Activated CD4-positive, alpha-beta T cell treated with anti-CD3 and anti-CD28 coated beads, Interleukin-2, amount 50 U/mL, for 24 hours (primary cell): Measurements from ENCODE around the gene APIP.
"Not testable (repeated sequence)": the region's sequence is repeated elsewhere in the genome, so short reads cannot be mapped to it uniquely, and the experiment has no call there.

ENCODE experiments used
- DNase-seq, 2 donors: peaks; one replicate each; pipeline ENCODE4 v3.0.0-alpha.2; 2020; ENCODE audit warnings: low read depth in 1 of 2, low spot score in 1 of 2

APIP gene

GRCh38 chr11:34926101-34926830, 10.1 kb upstream of the APIP start:
- peak in 1 of 2 donors; percentile 30 for DNase-seq

DNA sequence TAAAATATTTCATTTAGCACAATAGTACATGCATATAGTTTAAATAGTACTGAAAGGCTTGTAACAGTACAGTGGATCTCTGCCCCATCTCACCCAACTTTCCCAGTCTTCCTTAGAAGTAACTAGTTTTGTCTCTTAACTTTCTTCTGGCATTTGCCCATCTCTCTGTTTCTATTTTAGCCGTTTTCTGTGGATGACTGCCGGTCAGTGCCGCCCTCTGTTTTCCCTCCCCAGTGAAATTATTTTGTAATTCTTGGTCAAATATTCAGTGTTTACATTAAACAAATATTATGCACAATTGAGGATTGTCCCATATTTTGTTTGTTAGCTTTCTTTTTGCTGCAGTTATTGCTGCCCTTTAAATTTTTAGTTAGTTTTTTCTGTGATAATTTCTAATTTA, 8.5 kb upstream of the APIP start:
- no peak for DNase-seq

- DNase-seq = no peak
Measured at GRCh38 chr11:34921156-34921555, 5.0 kb upstream of the APIP start.

- DNase-seq = no peak
Measured at GRCh38 chr11:34916843-34917770, 928 bp upstream of the APIP start.

DNA sequence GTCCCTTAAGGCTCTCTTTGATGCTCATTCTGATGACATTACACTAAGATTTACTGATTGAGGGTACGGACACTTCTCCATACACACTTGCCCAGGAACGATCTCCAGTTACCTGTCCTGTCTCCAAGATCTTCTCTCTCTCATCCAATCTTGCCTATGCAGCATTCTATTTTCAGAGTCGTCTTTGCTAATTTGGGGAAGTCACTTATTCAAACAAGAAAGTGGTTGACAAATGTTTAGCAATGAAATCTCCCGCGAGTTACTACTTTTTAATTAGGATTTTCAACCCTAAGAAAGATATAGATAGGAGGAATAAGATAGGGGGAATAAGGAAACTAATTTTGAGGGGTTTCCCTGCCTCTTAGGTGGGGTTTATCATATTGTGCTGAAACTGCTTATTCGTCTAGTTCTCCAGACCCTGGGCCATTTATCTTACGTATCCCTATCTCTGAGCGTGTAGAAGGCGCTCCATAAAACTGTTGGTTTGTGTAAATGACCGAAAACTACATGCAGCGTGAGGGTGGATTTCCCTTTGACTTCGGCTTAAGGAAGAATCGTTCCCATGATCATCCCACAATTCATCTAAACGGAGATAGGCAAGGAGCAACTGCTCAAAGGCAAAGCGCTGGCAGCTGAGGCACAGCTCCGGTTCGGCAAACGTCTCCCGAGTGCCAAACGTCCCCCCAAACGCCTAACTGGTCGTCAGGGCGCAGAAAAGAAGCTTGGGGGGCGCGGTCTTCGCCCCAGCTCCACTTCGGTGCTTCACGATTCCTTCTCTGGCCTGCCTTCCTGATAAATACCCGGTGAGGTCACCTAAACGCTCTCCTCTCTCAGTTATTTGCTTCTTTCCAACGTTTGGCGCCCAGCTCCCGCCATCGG, 804 bp downstream of the APIP start:
- DNase-seq = no peak

GRCh38 chr11:34913556-34913955, 2.6 kb downstream of the APIP start:
- not testable (repeated sequence) for DNase-seq

DNA sequence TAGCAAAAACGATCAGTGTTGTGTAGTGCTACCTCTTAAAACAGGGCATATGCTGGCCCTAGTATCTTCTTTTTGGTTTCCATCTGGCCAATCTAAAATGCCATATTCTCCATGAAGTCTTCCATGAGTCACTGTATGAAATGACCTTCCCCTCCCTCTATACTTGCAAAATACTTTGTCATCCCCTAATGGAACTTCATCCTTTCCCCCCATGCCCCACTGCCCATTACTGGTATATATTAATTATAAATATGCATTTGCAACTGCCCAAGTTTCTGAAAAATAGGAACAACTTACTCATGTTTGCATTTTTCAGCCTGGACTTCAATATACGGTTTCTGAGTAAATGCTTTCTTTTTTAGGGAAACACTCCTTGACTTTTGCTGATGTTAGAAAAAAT, 4.5 kb downstream of the APIP start:
- DNase-seq = no peak

DNA sequence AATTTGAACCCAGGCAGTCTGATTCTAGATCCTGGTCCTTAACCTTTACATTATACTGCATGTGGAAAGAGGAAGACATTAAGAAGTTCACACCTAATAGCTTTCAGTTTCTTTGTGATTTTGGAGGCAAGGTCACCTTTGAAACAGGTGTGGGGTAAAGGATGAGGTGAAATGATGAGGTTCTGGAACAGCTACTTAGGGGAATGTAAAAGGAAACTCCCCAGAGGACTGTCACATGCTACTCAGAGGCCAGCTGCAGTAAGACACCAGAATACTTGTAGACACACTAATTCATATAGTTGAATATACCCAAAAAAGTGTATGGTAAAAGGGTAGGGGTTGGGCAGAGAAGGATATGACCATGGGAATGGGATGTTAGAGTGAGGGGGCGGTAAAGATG, 5.4 kb downstream of the APIP start:
- no peak for DNase-seq

GRCh38 chr11:34909955-34910354, 6.2 kb downstream of the APIP start:
- DNase-seq = no peak

GRCh38 chr11:34909415-34909814, 6.8 kb downstream of the APIP start:
- no peak for DNase-seq

DNA sequence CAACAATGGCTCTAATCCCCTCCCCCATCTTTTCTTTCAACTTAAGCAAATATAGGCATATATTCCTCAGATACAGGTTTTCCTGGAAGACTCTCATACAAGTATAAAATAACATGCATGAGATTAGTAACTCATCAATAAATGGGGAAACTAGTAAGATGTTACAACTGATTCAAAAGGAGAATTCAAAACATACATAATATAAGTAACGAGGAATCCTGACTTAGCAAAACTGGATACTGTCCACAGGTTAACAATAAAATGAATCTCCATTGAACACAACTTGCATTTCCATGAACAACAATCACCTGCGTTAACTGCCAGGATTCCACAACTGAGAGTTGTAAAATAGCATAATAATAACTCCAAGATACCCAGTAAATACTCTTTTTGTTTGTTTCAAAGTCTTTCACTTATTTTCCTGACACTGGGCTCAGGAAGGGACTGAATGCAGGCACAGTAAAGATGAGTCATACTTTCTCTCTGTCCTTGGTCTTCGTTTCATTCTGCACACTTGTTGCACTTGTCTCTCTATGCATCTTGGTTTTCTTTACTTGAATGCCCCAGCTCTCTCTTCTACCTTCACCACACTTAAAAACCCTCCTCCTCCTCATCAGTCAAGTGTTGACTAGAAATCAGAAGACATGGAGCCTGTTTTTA, 8.1 kb downstream of the APIP start:
- no peak for DNase-seq

GRCh38 chr11:34905666-34906065, 10.5 kb downstream of the APIP start:
- DNase-seq = no peak

DNA sequence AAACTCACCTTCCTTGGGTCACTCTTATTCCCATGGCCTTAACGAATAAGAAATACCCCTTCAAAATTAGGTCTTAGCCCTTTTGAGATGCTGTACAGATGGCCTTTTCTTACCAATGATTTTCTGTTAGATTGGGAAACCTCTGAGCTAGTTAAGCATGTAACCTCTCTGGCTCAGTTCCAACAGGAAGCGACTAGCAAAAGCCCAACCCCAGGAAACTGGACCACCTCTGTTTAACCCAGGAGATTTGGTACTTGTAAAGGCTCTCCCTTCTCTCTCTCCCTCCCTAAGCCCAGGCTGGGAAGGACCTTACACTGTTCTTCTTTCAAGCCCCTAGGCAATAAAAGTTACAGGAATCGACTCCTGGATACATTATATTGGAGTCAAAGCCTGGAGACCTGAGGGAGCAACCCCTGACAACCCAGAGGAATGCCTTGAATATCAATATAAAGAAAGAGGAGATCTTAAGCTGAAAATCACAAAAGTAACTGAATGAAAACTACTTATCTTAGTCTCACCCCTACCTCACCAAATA, 11.7 kb downstream of the APIP start:
- no peak for DNase-seq

- DNase-seq = no peak
Measured at GRCh38 chr11:34899633-34900016, 16.6 kb downstream of the APIP start.

DNA sequence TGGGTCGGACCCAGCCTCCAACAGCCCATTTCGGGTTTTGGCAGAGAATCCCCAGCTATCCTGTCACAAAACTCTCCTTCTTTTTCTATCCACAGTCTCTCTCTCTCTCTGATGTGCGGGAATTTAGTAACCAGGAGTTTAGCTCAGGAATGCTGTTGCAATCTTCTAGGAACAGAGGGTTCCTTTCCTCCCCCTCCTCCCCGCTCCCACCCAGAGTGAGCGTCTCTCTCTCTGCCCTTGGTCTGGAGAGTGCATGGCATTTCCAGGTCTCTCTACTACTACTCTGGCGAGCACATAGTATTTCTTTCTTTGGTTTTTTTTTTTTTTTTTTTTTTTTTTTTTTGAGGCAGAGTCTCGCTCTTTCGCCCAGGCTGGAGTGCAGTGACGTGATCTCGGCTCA, 17.7 kb downstream of the APIP start:
- no peak for DNase-seq

GRCh38 chr11:34897171-34897870, 18.9 kb downstream of the APIP start:
- DNase-seq = no peak

DNA sequence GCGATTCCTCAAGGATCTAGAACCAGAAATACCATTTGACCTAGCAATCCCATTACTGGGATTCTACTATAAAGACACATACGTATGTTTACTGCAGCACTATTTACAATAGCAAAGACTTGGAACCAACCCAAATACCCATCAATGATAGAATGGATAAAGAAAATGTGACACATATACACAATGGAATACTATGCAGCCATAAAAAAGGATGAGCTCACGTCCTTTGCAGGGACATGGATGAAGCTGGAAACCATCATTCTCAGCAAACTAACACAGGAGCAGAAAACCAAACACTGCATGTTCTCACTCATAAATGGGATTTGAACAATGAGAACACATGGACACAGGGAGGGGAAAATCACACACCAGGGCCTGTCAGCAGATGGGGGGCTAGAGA, 20.0 kb downstream of the APIP start:
- DNase-seq = not testable (repeated sequence)

DNA sequence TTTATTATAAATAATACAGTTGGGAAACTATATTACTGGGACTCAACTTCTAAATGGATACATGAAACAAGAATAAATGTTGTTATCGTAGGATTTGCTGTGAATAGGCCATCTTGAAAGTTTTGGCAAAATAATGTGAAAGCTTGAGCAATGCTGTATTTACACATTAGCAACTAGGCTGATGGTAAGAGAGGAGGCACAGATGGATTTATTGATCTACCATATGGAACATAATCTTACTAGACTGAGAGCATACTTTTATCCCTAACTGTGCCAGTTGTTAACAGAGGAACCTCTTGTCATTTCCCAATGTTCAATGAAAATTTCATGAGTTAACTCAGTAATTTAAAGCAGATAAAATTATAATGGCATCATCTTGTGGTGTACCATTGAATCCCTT, 22.8 kb downstream of the APIP start:
- DNase-seq = no peak

DNA sequence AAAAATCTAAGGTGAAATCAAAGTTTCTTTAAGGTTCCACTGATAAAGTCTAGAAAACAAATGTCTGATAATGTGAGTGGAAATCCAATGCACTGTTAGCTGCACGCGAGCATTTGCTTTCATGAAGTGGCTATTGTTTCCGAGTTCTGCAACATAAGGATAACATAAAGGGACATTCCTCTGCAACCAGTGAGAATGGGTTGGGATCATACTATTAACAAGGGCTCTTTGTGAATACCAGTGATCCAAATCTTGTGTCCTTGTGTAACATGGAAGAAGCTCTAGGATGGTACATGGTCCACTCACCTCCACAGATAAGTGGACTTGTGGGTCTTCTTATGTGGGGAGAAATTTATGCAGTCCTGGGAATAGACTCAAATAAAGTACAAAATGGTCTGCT, 24.6 kb downstream of the APIP start:
- no peak for DNase-seq

DNA sequence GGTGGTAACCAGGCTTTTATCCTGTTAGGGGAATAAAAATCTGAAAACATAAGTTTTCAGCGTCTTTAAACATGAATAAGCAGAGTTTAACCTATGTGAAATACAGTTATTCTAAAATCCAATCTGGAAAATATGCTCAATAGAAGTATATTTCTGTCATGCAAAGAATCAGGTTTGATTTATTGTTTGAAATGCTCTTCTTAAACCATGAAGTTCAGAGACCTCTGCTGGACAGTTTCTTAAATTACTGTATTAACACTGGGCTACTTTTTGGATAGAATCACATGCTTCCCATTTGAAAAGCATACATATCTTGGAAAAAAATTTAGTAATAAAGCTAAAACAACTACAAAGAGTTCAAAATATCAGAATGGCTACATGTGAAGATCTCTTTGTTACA, 25.4 kb downstream of the APIP start:
- DNase-seq = no peak
